SU-DHL-6 (cell line): ENCODE measurements around the gene SLC2A2.

Experiments
- H2AFZ ChIP-seq: fragments of 200-600 bp; sonication (generic); 2 replicates; pipeline ENCODE4 v1.6.1; 2014; ENCODE audit warnings: low read depth, mild to moderate bottlenecking, moderate library complexity, mixed read lengths, antibody characterized with exemption, low read length; ENCODE audit not compliant: severe bottlenecking
- H3F3A ChIP-seq: fragments of 200-600 bp; shearing (Covaris generic); 2 replicates; pipeline ENCODE4 v1.6.0; 2016; ENCODE audit warnings: antibody characterized with exemption, mild to moderate bottlenecking; ENCODE audit not compliant: insufficient read depth
- H3K27ac ChIP-seq: fragments of 200-600 bp; sonication (generic); 2 replicates; pipeline ENCODE4 v1.5.1; 2016; ENCODE audit warnings: low read depth, mild to moderate bottlenecking, low read length, moderate library complexity, mixed read lengths
- H3K27me3 ChIP-seq: fragments of 200-600 bp; sonication (generic), shearing (Covaris generic); 2 replicates; pipeline ENCODE4 v1.6.0; 2014; ENCODE audit warnings: mild to moderate bottlenecking, low read length
- H3K36me3 ChIP-seq: fragments of 200-600 bp; sonication (generic); 2 replicates; pipeline ENCODE4 v1.6.1; 2014; ENCODE audit warnings: mild to moderate bottlenecking, low read length, mixed read lengths
- H3K4me2 ChIP-seq: fragments of 300-600, 200-600 bp; shearing (Covaris generic), sonication (generic); 2 replicates; pipeline ENCODE4 v1.6.0; 2014; ENCODE audit warnings: low read length, low read depth, mild to moderate bottlenecking; ENCODE audit not compliant: poor library complexity, severe bottlenecking
- H3K4me3 ChIP-seq: fragments of 200-600 bp; sonication (generic); 2 replicates; pipeline ENCODE4 v1.5.1; 2014; ENCODE audit warnings: antibody characterized with exemption, low read length, mild to moderate bottlenecking, mixed read lengths; ENCODE audit not compliant: insufficient read depth, poor library complexity, severe bottlenecking
- H3K79me2 ChIP-seq: fragments of 200-600 bp; sonication (generic); 2 replicates; pipeline ENCODE4 v1.6.1; 2014; ENCODE audit warnings: mild to moderate bottlenecking, low read length, moderate library complexity; ENCODE audit not compliant: insufficient read depth
- H3K9ac ChIP-seq: fragments of 200-600 bp; sonication (generic); 2 replicates; pipeline ENCODE4 v1.7.0; 2014; ENCODE audit warnings: mild to moderate bottlenecking, low read length
- H3K9me2 ChIP-seq: fragments of 200-600 bp; sonication (generic); replicated peaks from 2 replicates; pipeline ENCODE4 v1.6.1; 2014; ENCODE audit warnings: low read length; ENCODE audit not compliant: insufficient read depth
- H3K9me3 ChIP-seq: fragments of 200-600 bp; sonication (generic); 2 replicates; pipeline ENCODE4 v1.6.1; 2014; ENCODE audit warnings: low read length, mixed read lengths; ENCODE audit not compliant: insufficient read depth
- H4K20me1 ChIP-seq: fragments of 200-600 bp; sonication (generic); 2 replicates; pipeline ENCODE4 v1.6.1; 2014; ENCODE audit warnings: low read depth, mild to moderate bottlenecking, antibody characterized with exemption, low read length, moderate library complexity, mixed read lengths
- EZH2phosphoT487 ChIP-seq: fragments of 200-600 bp; sonication (generic), shearing (Covaris generic); conservative IDR thresholded peaks from 2 replicates; pipeline ENCODE4 v1.6.1; 2018; ENCODE audit warnings: mild to moderate bottlenecking, antibody characterized with exemption, low read length, moderate library complexity, mixed read lengths
- TF ChIP-seq, protein P1 (sequence below): fragments of 200-600 bp; sonication (generic); IDR thresholded peaks from one replicate; pipeline ENCODE4 v1.5.1; 2017; ENCODE audit warnings: antibody characterized with exemption, mild to moderate bottlenecking, low read length, moderate library complexity; ENCODE audit not compliant: insufficient read depth, poor library complexity, severe bottlenecking

Gene SLC2A2

DNA sequence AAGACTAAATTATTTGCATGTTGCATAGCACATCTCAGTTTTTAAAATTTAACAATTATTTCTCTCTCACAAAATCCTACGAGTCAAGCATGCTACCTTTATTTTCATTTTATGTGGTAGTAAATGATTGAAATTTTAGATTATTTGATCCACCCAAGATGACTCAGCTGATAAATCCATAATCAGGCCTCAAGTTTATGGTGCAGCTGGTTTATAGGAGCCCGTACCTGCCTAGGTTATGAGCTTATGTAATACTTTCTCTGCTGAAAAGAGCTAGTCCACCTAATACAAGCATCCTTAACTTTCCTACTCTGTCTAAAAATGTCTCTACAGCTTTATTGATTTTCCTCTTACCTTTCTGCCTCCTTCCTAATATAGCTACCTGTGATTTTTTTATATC lies 41.2 kb downstream of the SLC2A2 start:
- Histone ChIP-seq H3K79me2 (no peaks in the 10 kb centered on the region), H3K27me3 (no peaks in the 10 kb centered on the region), H3K27ac (no peak overlapping the region), H2AFZ (no peak overlapping the region), H3K4me3 (no peak overlapping the region), H3K9ac (no peak overlapping the region), H4K20me1 (no peaks in the 10 kb centered on the region), H3K4me2 (no peak overlapping the region), H3F3A (no peaks in the 10 kb centered on the region), H3K36me3 (no peaks in the 10 kb centered on the region), H3K9me2 (no peaks in the 10 kb centered on the region), H3K9me3 (no peaks in the 10 kb centered on the region)
- TF ChIP-seq, protein P1, sequence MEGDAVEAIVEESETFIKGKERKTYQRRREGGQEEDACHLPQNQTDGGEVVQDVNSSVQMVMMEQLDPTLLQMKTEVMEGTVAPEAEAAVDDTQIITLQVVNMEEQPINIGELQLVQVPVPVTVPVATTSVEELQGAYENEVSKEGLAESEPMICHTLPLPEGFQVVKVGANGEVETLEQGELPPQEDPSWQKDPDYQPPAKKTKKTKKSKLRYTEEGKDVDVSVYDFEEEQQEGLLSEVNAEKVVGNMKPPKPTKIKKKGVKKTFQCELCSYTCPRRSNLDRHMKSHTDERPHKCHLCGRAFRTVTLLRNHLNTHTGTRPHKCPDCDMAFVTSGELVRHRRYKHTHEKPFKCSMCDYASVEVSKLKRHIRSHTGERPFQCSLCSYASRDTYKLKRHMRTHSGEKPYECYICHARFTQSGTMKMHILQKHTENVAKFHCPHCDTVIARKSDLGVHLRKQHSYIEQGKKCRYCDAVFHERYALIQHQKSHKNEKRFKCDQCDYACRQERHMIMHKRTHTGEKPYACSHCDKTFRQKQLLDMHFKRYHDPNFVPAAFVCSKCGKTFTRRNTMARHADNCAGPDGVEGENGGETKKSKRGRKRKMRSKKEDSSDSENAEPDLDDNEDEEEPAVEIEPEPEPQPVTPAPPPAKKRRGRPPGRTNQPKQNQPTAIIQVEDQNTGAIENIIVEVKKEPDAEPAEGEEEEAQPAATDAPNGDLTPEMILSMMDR = no peak
- TF ChIP-seq EZH2phosphoT487 = no peak

DNA sequence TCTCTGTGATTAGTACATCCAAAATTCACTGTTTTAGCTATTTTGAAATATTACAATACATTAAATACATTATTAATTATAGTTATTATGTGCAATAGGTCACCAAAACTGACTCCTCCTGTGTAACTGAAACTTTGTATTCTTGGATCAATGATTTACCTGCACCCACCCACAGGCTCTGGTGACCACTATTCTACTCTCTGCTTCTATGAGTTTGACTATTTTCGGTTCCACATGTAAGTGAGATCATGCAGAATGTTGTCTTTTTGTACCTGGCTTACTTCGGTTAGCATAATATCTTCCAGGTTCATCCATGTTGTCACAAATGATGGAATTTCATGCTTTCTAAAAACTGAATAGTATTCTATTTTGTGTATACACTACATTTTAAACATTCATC lies 43.8 kb downstream of the SLC2A2 start:
- H2AFZ ChIP-seq = no peak overlapping the region
- no peak overlapping the region for H3K27ac ChIP-seq
- H3K9me3 ChIP-seq = no peaks in the 10 kb centered on the region
- no peaks in the 10 kb centered on the region for H3K79me2 ChIP-seq
- TF ChIP-seq, protein P1 = no peak
- TF ChIP-seq EZH2phosphoT487 = no peak
- no peak overlapping the region for H3K4me2 ChIP-seq
- no peaks in the 10 kb centered on the region for H3F3A ChIP-seq
- H4K20me1 ChIP-seq = no peaks in the 10 kb centered on the region
- no peaks in the 10 kb centered on the region for H3K27me3 ChIP-seq
- no peak overlapping the region for H3K4me3 ChIP-seq
- H3K9me2 ChIP-seq = no peaks in the 10 kb centered on the region
- H3K9ac ChIP-seq = no peak overlapping the region
- no peaks in the 10 kb centered on the region for H3K36me3 ChIP-seq

DNA sequence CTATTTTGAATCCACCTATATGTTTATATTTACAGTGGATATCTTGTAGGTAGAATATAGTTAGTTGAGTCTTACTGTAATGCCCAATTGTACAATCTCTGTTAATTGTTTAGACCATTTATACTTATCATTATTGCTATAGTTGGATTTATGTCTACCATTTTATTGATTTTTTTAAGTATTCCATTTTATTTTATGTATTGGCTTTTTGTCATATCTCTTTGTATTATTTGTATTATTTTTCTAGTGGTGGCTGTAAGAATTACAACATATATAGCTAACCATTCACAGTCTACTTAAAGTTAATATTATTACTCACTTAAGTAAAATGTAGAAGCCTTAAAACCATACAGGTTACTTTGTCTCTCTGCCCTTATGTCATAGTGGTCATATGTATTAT lies 46.1 kb downstream of the SLC2A2 start:
- no peaks in the 10 kb centered on the region for H3K36me3 ChIP-seq
- no peak overlapping the region for H2AFZ ChIP-seq
- no peak for TF ChIP-seq EZH2phosphoT487
- TF ChIP-seq, protein P1 = no peak
- no peak overlapping the region for H3K27ac ChIP-seq
- H3K9ac ChIP-seq = no peak overlapping the region
- no peaks in the 10 kb centered on the region for H3K27me3 ChIP-seq
- no peaks in the 10 kb centered on the region for H3F3A ChIP-seq
- H3K9me2 ChIP-seq = no peaks in the 10 kb centered on the region
- H3K4me3 ChIP-seq = no peak overlapping the region
- no peaks in the 10 kb centered on the region for H3K9me3 ChIP-seq
- H3K79me2 ChIP-seq = no peaks in the 10 kb centered on the region
- no peaks in the 10 kb centered on the region for H4K20me1 ChIP-seq
- no peak overlapping the region for H3K4me2 ChIP-seq
